GM19035 (cell line): ENCODE data around the gene STT3B.

Source experiments
- ATAC-seq: cut with Tn5 transposase; IDR thresholded peaks from one replicate; pipeline ENCODE4 v1.9.1; 2021; ENCODE audit not compliant: unreplicated experiment

The STT3B gene

GRCh38 chr3:31636694-31637442, 104.1 kb downstream of the STT3B start:
- no peak for ATAC-seq

- ATAC-seq: no peak
Measured at GRCh38 chr3:31639828-31640227, 107.1 kb downstream of the STT3B start.

GRCh38 chr3:31645256-31645655, 112.5 kb downstream of the STT3B start:
- ATAC-seq: no peak

GRCh38 chr3:31648286-31648968, 115.7 kb downstream of the STT3B start:
- no peak for ATAC-seq

- ATAC-seq: no peak
Measured at GRCh38 chr3:31652296-31652695, 119.6 kb downstream of the STT3B start.

- ATAC-seq: no peak
Measured at GRCh38 chr3:31653464-31653863, 120.7 kb downstream of the STT3B start.

- ATAC-seq: no peak
Measured at GRCh38 chr3:31654998-31655397, 122.3 kb downstream of the STT3B start.

GRCh38 chr3:31659246-31659645, 126.5 kb downstream of the STT3B start:
- no peak for ATAC-seq

- ATAC-seq: no peak
Measured at GRCh38 chr3:31661286-31661685, 128.6 kb downstream of the STT3B start.

GRCh38 chr3:31661993-31662670, 129.4 kb downstream of the STT3B start:
- ATAC-seq: no peak

GRCh38 chr3:31664031-31664430, 131.3 kb downstream of the STT3B start:
- ATAC-seq: no peak

- no peak for ATAC-seq
Measured at GRCh38 chr3:31667582-31667981, 134.9 kb downstream of the STT3B start.

GRCh38 chr3:31668242-31668641, 135.5 kb downstream of the STT3B start:
- no peak for ATAC-seq

- ATAC-seq: no peak
Measured at GRCh38 chr3:31670136-31670535, 137.4 kb downstream of the STT3B start.

GRCh38 chr3:31670722-31671121, 138.0 kb downstream of the STT3B start:
- ATAC-seq: no peak

GRCh38 chr3:31671451-31671850, 138.7 kb downstream of the STT3B start:
- no peak for ATAC-seq

GRCh38 chr3:31671976-31672375, 139.3 kb downstream of the STT3B start:
- ATAC-seq: no peak

GRCh38 chr3:31673950-31674349, 141.2 kb downstream of the STT3B start:
- no peak for ATAC-seq

- no peak for ATAC-seq
Measured at GRCh38 chr3:31676556-31676955, 143.8 kb downstream of the STT3B start.

GRCh38 chr3:31680072-31680870, 147.5 kb downstream of the STT3B start:
- ATAC-seq: no peak
